H1 (cell line): Measurements from ENCODE around the gene FHIT. TPM values are rescaled to one million over a fixed set of nuclear protein-coding genes. Genes with fewer than 3 reads are reported as not detected.

Experiments
- BRCA1 ChIP-seq: IDR thresholded peaks from 2 replicates; pipeline ENCODE4 v1.6.1; 2012; ENCODE audit warnings: low read depth, low read length, improper control_type of control experiment
- SIX5 ChIP-seq: IDR thresholded peaks from 2 replicates; pipeline ENCODE4 v1.6.1; 2011; ENCODE audit warnings: mild to moderate bottlenecking, low read depth, low read length
- polyA plus RNA-seq, 7 experiments: library from polyadenylated mRNA; depleted of rRNA in 3 of 7; stranded (reverse) in 5 of 7; unstranded in 2 of 7; fragments of >200 nt in 5 of 7; fragments of 200-250 nt in 2 of 7; gene quantifications; 1 replicate in 5 of 7; 2 replicates in 1 of 7; 4 replicates in 1 of 7; pipeline versions ENCODE4 v1.2.1 to v1.2.3, GENCODE V29; 2011 to 2013; ENCODE audit warnings: missing spikeins in 2 of 7, mixed read lengths in 2 of 7
- total RNA-seq: library from RNA; stranded (reverse); fragmentation: NEBNext Ultra II Directional; extraction: Animal tissue kit (Norgen Biotek cat#: 25700); gene quantifications from 2 replicates; pipeline ENCODE4 v1.2.1, GENCODE V29; 2021

FHIT gene
- total and polyA plus RNA-seq, 2 of the 8 experiments (the other 6 are each of a cell fraction or from before 2014, with no cell fraction given) = 1.2 to 3.2 TPM

- TF ChIP-seq SIX5 (no peak), BRCA1 (no peak)
Measured at GRCh38 chr3:59749291-59749690, 1502.0 kb downstream of the FHIT start (continued).
